Measurements from ENCODE around the gene FAM222B.
A peak's percentile ranks its signal among the peaks of the same experiment; 100 is the strongest.
"Not testable (repeated sequence)": the region's sequence is repeated elsewhere in the genome, so short reads cannot be mapped to it uniquely, and the experiment has no call there.

Gene FAM222B

GRCh38 chr17:28839221-28839620 lies 3.4 kb downstream of the FAM222B start:
- DNase-seq: no peak

- not testable (repeated sequence) for DNase-seq
Observed at GRCh38 chr17:28836541-28836940, 6.0 kb downstream of the FAM222B start.

DNA sequence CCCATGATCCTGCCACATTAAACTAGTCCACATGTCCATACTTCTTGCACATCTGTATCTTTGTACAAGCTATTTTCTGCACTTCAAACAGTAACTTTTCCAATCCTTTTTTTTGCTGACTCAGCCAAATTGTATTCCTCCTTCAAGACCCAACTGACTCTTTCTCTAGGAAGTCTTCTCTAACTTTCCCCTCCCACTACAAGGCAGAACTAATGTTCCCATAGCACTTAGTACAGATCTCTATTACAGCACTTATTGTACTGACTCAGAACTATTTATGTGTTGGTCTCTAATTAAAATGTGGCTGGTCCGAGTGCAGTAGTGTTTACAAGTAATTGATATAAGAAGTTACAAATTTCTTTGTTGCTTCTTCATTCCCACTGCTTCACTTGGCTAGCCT lies 8.2 kb downstream of the FAM222B start:
- DNase-seq: no peak

DNA sequence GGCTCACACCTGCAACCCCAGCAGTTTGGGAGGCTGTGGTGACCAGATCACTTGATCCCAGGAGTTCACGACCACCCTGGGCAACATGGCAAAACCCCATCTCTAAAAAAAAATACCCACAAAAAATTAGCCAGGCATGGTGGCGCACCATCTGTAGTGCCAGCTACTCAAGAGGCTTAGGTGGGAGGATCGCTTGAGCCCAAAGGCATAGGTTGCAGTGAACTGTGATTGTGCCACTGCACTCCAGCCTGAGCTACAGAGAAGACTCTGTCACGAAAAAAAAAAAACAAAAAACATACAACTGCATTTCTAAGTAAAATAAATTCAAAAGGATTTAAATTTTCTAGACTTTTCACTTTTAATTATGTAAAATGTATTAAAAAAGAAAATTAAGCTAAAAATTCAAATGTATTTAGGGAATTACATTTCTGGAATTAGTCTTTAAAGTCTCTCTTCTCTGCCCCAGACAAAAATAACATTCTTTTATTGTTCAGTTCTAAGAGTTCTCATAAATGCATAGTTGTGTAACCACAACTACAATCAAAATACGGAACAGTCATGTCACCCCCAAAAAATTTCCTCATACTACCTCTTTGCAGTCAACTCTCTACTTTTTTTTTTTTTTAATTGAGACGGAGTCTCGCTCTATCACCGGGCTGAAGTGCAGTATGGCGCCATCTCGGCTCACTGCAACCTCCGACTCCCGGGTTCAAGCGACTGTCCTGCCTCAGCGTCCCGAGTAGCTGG lies 14.1 kb downstream of the FAM222B start:
- no peak for DNase-seq

GRCh38 chr17:28827672-28828071 lies 14.9 kb downstream of the FAM222B start:
- no peak for DNase-seq

GRCh38 chr17:28819582-28819981 lies 23.0 kb downstream of the FAM222B start:
- DNase-seq: no peak

GRCh38 chr17:28818819-28819221 lies 23.8 kb downstream of the FAM222B start:
- no peak for DNase-seq

- DNase-seq: no peak
Observed at GRCh38 chr17:28816540-28816939, 26.1 kb downstream of the FAM222B start.

- DNase-seq: peak in 1 of 2 experiments; percentile 81
Observed at GRCh38 chr17:28812748-28813377, 29.7 kb downstream of the FAM222B start.

DNA sequence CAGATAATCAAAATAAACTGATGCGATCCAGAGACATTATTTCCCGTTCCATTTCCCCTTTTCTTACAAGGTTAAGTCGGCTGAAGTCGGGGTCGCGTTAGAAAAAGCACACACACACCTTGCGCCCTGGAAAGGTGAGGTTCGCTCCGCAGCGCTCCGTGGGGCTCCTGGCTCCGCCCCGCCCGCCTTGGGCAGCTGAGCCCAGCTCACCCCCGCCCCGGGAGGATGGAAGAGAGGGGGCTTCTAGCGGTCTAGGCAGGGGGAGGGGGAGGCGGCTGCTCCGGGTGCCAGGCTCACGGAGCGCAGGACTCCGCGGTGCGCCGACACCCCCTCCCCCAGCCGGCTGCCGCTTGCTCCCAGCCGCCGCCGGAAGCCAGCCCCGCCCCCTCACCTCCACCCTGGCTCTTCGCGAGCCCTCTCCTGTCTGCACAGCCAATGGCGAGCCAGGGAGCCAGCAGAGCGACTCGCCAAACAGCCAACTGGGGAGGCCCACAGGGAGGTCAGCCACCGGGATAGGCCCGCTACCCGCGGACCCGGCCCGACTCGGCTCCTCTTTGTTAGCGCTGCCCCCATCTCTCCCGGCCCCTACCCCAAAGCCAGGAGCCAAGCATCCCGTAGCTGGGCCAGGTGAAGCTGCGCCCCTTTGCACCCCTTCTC lies 30.4 kb downstream of the FAM222B start:
- DNase-seq: peak; percentile 75 to 97

DNA sequence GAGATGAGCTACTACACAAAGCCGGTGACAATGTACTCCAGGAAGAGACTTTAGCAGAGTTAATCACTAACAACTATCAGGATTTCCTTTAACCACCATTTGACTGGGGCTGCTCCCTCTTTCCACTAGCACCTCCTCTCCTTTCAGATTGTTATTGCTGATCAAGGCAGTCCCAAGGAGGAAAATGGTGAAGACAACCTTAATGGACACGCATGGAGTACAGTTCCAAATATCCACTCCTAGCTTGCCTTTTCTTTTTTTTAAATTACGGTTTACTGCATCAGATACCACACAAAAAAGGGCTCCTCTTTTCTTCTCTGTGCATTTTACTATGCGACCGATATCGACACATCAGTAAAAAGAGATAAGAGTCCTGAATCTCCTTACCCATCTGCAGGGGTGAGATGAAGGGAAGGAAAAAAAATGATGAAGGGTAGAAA lies 30.9 kb downstream of the FAM222B start:
- DNase-seq: no peak

GRCh38 chr17:28810437-28810836 lies 32.2 kb downstream of the FAM222B start:
- no peak for DNase-seq

- no peak for DNase-seq
Observed at GRCh38 chr17:28807925-28808634, 34.5 kb downstream of the FAM222B start.

GRCh38 chr17:28796062-28796461 lies 46.5 kb downstream of the FAM222B start:
- no peak for DNase-seq

- DNase-seq: not testable (repeated sequence)
Observed at GRCh38 chr17:28794846-28795441, 47.6 kb downstream of the FAM222B start.

GRCh38 chr17:28792877-28793661 lies 49.5 kb downstream of the FAM222B start:
- no peak for DNase-seq

DNA sequence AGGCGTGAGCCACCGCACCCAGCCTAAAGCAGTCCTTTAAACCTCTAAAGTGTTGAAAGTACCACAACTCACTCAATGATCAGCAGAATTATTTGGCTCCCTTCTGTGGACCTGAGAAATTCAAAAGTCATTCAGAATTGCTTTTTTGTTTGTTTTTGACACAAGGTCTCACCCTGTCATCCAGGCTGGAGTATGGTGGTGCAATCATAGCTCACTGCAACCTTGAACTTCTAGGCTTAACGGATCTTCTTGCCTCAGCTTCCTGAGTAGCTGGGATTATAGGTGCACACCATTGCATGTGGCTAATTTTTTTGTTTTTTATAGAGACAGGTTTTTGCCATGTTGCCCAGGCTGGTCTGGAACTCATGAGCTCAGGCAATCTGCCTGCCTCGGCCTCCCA lies 54.5 kb downstream of the FAM222B start:
- no peak for DNase-seq

DNA sequence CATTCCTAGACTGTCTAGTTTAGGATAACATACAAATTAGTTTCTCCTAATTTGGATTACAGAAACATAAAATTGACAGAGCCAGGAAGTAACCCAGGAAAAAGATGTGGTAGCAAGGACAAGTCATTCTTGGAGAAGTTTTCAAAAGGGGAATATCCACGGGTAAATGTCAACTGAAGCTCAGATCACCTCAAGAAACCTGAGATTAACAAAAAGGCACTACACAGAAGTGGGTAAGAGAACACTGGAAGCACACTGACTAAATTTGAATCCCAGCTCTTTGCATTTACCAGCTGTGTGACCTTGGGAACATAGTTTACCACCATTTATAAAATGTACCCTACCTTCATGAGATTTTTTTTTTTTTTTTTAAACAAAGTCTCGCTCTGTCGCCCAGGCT lies 59.4 kb downstream of the FAM222B start:
- no peak for DNase-seq

GRCh38 chr17:28779601-28780000 lies 63.0 kb downstream of the FAM222B start:
- not testable (repeated sequence) for DNase-seq

DNA sequence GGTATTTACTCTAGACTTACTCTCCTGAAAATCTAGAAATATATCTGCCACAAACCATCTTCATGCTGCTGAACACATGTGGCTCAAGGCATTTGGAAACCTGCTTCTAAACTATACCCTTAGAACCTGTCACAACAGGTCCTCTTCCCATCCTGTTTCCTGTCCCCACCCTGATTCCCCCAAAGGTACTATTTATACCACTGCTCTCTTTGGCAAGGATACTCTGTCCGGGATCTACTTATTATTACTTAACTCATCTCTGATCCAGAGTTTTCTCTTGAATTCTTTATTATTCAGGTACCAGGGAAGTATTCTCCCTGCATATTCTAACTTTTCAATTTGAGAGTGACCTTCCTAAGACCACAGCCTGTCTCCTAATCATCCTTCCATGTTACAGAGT lies 65.4 kb downstream of the FAM222B start:
- no peak for DNase-seq

- no peak for DNase-seq
Observed at GRCh38 chr17:28774206-28774605, 68.4 kb downstream of the FAM222B start.

DNA sequence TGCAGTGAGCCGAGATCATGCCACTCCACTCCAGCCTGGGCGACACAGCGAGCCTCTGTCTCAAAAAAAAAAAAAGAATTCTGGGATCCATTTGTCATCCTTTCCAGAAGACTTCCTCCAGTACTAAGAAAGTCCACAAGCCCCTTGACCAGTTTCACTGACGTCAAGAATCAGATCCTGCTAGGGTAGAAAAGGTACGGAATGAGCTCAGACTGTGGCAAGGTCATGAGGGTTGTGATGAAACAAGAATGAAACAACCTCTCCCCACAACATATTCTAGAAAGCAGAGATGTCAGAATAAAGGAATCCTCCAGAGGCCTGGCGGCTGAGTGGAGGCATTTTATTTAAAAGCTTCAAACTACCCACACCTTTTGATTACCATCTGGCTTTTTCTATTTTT lies 68.9 kb downstream of the FAM222B start:
- DNase-seq: no peak

Measured in NCI-H187 (cell line).